ENCODE measurements around the gene DDX6. TPM values are rescaled to one million over a fixed set of nuclear protein-coding genes. Genes with fewer than 3 reads are reported as not detected.

The DDX6 gene, protein sequence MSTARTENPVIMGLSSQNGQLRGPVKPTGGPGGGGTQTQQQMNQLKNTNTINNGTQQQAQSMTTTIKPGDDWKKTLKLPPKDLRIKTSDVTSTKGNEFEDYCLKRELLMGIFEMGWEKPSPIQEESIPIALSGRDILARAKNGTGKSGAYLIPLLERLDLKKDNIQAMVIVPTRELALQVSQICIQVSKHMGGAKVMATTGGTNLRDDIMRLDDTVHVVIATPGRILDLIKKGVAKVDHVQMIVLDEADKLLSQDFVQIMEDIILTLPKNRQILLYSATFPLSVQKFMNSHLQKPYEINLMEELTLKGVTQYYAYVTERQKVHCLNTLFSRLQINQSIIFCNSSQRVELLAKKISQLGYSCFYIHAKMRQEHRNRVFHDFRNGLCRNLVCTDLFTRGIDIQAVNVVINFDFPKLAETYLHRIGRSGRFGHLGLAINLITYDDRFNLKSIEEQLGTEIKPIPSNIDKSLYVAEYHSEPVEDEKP
- total RNA-seq (10 to 100 TPM; 77.6 to 90.9 (median 79.0) TPM), polyA plus RNA-seq (10 to 100 TPM; 18.8 to 43.0 (median 21.5) TPM)
- long read RNA-seq, donor 1, full-length matches to known transcripts = 5 of 10 reads
- long read RNA-seq, donor 1, partial matches to known transcripts = 0 of 10 reads
- long read RNA-seq, donor 1, other reads (novel, unspliced or antisense) = 5 of 10 reads
- long read RNA-seq, donor 2, full-length matches to known transcripts = 20 of 38 reads
- long read RNA-seq, donor 2, partial matches to known transcripts = 4 of 38 reads
- long read RNA-seq, donor 2, other reads (novel, unspliced or antisense) = 14 of 38 reads

DNA sequence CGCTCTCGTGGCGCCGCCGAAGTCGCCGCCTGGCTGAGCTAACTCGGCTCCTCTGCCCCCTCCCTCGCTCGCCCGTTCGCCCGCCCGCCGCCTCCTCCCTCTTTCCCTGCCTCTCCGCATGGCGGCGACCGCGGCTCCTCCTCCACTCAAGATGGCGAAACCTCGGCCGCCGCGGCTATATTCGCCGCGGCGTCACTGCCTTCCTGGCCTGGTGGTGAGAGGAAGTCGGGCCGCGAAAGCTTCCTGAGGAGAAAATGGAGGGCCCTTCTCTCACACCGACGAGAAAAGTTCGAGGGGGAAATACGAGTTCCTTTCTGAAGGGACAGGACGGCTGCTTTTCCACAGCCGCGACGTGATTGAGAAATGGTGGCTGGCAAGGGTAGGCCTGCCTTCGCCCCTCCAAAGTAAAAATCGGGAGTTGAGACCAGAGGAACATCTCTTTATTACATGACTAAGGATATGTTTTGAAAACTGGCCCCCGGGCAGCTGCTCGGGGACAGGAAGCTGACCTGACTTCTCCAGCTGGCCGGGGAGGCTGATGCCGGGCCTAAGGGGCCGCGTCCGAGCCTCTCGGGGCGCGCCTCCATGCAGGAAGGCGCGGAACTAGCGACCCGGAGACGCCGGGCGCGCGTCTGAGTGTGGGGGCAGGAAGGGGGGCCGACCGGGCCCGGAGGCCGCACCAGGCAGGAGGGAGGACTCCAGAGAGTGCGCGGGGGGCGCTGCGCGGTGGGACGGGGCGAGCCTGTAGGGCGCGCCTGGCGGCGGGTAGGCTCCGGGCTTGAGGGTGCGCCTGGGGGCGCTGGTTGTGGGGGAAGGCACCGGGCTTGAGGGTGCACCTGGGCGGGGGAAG, at the start of gene DDX6:
Gene DDX6, minus strand, starts transcription at position 54 of the 850 bp plus-strand sequence. CDS start 4,913 bp downstream, outside the sequence.
- intact Hi-C loops (cut with DNase I) = loop anchor here (5.0 to 10.0 kb wide), 3 partner anchors 73 to 136 kb away; partner anchors contain the start of gene BCL9L (in 1 of the 2)

DNA sequence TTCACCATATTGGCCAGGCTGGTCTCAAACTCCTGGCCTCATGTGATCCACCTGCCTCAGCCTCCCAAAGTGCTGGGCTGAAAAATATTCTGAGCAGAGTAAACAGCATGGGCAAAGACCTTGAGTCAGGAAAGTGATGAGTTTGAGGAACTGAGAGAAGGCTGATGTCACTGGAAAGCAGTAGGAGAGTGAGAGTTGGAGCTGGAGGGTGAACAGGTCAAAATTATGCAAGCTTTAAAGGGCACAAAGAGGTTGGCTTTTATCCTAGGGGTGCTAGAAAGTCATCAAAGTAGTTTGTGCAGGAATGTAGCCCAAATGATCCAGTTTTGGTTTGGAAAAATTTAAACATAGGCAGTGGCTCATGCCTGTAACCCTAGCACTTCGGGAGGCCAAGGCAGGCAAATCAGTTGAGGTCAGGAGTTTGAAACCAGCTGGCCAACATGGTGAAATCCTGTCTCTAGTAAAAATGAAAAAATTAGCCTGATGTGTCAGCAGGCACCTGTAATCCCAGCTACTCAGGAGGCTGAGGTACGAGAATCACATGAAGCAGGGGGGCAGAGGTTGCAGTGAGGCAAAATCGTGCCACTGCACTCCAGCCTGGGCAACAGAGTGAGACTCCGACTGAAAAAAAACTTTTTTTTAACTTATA, 48.1 kb upstream of the DDX6 start:
- no peaks in the 10 kb centered on the region for H3K4me1 ChIP-seq
- no peaks in the 10 kb centered on the region for H3K36me3 ChIP-seq (ENCODE audit: insufficient read depth in 1 of 2, low read depth in 1 of 2)
- H3K4me3 ChIP-seq = no peak overlapping the region
- TF ChIP-seq, protein P1, sequence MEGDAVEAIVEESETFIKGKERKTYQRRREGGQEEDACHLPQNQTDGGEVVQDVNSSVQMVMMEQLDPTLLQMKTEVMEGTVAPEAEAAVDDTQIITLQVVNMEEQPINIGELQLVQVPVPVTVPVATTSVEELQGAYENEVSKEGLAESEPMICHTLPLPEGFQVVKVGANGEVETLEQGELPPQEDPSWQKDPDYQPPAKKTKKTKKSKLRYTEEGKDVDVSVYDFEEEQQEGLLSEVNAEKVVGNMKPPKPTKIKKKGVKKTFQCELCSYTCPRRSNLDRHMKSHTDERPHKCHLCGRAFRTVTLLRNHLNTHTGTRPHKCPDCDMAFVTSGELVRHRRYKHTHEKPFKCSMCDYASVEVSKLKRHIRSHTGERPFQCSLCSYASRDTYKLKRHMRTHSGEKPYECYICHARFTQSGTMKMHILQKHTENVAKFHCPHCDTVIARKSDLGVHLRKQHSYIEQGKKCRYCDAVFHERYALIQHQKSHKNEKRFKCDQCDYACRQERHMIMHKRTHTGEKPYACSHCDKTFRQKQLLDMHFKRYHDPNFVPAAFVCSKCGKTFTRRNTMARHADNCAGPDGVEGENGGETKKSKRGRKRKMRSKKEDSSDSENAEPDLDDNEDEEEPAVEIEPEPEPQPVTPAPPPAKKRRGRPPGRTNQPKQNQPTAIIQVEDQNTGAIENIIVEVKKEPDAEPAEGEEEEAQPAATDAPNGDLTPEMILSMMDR (IDR thresholded peaks at IDR 0.05) = no peak
- 81 to 83% (median 82%) methylated on average over 4 of the region's 4 CpGs for WGBS, 3 donors
- no peak overlapping the region for H3K27ac ChIP-seq
- DNase-seq (no peak), ATAC-seq (no peak)
- H3K27me3 ChIP-seq (ENCODE audit: insufficient read depth in 3 of 3, low read length in 2 of 3) = no peaks in the 10 kb centered on the region
- no peaks in the 10 kb centered on the region for H3K9me3 ChIP-seq
- intact Hi-C loops (cut with DNase I) = no loop called here

More for the DNA sequence above, at the start of gene DDX6:
- Histone ChIP-seq H3K27me3 (ENCODE audit: insufficient read depth in 3 of 3, low read length in 2 of 3) (no peaks in the 10 kb centered on the region), H3K27ac (peak within 1 kb of the TSS; percentile 97), H3K4me3 (peak within 1 kb of the TSS; percentile 89), H3K4me1 (peaks cover 23% of the 10 kb centered on the region), H3K36me3 (ENCODE audit: insufficient read depth in 1 of 2, low read depth in 1 of 2) (no peaks in the 10 kb centered on the region), H3K9me3 (no peaks in the 10 kb centered on the region)
- ATAC-seq (peak; percentile 87 to 91 (median 89)), DNase-seq (peak; percentile 92 to 96)
- 0 to 1% (median 0%) methylated on average over 54 to 81 of the region's 81 CpGs for WGBS, 3 donors
- TF ChIP-seq, protein P1 (IDR thresholded peaks at IDR 0.05) = peak; percentile 39

DNA sequence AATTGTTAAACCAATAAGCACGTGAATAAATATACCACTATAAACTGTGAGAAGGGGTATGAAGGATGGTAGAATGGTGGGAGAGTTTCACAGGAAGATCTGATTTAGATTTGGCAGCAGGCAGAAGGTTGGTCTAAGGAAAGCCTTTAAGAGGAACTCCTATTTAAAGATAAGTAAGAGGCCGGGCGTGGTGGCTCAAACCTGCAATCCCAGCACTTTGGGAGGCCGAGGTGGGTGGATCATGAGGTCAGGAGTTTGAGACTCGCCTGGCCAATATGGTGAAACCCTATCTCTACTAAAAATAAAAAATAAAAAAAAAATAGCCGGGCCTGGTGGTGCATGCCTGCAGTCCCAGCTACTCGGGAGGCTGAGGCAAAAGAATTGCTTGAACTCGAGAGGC, 46.9 kb upstream of the DDX6 start:
- Histone ChIP-seq H3K27ac (no peak overlapping the region), H3K27me3 (ENCODE audit: insufficient read depth in 3 of 3, low read length in 2 of 3) (no peaks in the 10 kb centered on the region), H3K36me3 (ENCODE audit: insufficient read depth in 1 of 2, low read depth in 1 of 2) (no peaks in the 10 kb centered on the region), H3K4me1 (no peaks in the 10 kb centered on the region), H3K4me3 (no peak overlapping the region), H3K9me3 (no peaks in the 10 kb centered on the region)
- intact Hi-C loops (cut with DNase I) = no loop called here
- TF ChIP-seq, protein P1 (IDR thresholded peaks at IDR 0.05) = no peak
- no peak for ATAC-seq
- WGBS, 3 donors = 53 to 78% (median 57%) methylated on average over 8 of the region's 8 CpGs
- DNase-seq = no peak

DNA sequence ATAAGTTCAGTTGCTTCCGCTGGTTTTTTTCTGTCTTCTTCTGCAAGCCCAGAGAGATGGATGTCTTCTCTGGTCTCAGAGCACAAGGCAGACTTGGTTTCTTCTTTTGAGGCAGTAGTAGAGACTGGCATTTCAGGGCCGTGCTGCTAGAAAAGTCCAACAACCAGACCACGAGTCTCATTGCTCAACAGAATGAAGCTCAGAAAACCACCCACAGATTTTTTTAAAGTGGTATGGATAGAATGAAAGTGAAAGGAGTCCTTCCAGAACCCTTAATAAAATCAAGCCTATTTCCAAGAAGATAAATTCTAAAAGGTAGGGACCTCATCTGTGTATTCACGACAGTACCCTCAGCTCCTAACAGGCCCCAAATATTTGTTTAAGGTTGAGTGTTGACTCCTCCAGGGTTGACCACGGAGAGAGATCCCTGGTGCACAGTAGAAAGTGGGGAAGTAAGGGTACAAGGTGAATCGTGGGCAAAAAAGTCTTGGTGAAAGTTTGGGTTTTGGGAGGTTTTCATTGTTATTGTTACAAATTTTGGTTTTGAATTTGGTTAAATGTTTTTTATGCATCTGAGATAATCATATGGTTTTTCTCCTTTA, 43.6 kb upstream of the DDX6 start:
- intact Hi-C loops (cut with DNase I) = no loop called here
- H3K4me3 ChIP-seq = no peak overlapping the region
- no peaks in the 10 kb centered on the region for H3K27me3 ChIP-seq (ENCODE audit: insufficient read depth in 3 of 3, low read length in 2 of 3)
- H3K4me1 ChIP-seq = no peaks in the 10 kb centered on the region
- no peaks in the 10 kb centered on the region for H3K9me3 ChIP-seq
- WGBS, 3 donors = 77 to 82% (median 80%) methylated on average over 6 of the region's 6 CpGs
- H3K36me3 ChIP-seq (ENCODE audit: insufficient read depth in 1 of 2, low read depth in 1 of 2) = no peaks in the 10 kb centered on the region
- TF ChIP-seq, protein P1 (IDR thresholded peaks at IDR 0.05) = no peak
- ATAC-seq (no peak), DNase-seq (no peak)
- H3K27ac ChIP-seq = no peak overlapping the region
